EL (cell line): ENCODE results near the gene LRRC56.

Source experiments
- DNase-seq: peaks from one replicate; pipeline ENCODE4 v3.0.0-alpha.2; 2016

The LRRC56 gene

GRCh38 chr11:601573-602245, 64.4 kb downstream of the LRRC56 start:
- no peak for DNase-seq

DNA sequence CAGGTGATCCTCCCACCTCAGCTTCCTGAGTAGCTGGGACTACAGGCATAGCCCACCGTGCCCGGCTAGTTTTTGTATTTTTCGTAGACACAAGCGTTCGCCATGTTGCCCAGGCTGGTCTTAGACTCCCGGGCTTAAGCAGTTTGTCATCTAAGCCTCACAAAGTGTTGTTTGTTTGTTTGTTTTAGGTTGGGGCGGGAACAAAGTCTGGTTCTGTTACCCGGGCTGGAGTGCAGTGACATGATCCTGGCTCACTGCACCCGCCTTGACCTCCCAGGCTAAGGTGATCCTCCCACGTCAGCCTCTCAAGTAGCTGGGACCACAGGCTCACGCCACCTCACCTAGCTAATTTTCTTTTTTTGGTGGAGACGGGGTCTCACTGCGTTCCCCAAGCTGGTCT, 65.8 kb downstream of the LRRC56 start:
- DNase-seq: no peak
